ENCODE measurements around the gene COG5. TPM values are rescaled to one million over a fixed set of nuclear protein-coding genes. Genes with fewer than 3 reads are reported as not detected.

Gene COG5
- total and polyA plus RNA-seq, 9 of the 15 experiments (the other 6 are each of a cell fraction or from before 2014, with no cell fraction given), result 15.3 to 75.1 (median 56.4) TPM

DNA sequence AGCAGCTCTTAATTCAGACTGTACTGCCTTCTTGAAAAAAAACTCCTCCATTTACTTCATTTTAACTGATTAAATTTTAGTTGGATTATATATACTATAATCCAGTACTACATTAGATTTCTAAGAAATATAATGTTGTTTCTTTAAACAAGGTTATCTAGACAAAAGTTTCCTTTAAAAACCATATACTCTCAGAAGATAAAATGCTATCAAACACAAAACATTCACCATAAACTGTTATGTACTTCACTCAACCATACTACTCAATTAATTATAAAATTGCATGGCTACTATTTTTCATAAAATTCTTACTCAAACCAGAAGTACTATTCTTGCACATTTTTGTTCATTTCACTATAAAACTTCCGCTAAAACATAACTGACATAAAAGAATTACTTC, 81.1 kb downstream of the COG5 start (continued):
- TF ChIP-seq KDM5B (IDR thresholded peaks at IDR 0.05; ENCODE audit: insufficient replicate concordance, low read depth, low read length) (no peak), GATA2 (CRISPR knock-in tag; IDR thresholded peaks at IDR 0.05) (no peak), MYC (IDR thresholded peaks at IDR 0.05; ENCODE audit: low read depth, low read length) (no peak), MYC (CRISPR knock-in tag; IDR thresholded peaks at IDR 0.05; ENCODE audit: borderline replicate concordance, low read depth) (no peak), SETDB1 (IDR thresholded peaks at IDR 0.05; ENCODE audit: low read length) (no peak), EWSR1 (IDR thresholded peaks at IDR 0.05; ENCODE audit: borderline replicate concordance, low read depth, partially characterized antibody) (no peak), KHSRP (IDR thresholded peaks at IDR 0.05) (no peak)
- TF ChIP-seq, protein P1, sequence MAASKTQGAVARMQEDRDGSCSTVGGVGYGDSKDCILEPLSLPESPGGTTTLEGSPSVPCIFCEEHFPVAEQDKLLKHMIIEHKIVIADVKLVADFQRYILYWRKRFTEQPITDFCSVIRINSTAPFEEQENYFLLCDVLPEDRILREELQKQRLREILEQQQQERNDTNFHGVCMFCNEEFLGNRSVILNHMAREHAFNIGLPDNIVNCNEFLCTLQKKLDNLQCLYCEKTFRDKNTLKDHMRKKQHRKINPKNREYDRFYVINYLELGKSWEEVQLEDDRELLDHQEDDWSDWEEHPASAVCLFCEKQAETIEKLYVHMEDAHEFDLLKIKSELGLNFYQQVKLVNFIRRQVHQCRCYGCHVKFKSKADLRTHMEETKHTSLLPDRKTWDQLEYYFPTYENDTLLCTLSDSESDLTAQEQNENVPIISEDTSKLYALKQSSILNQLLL (CRISPR knock-in tag; IDR thresholded peaks at IDR 0.05; ENCODE audit: borderline replicate concordance), result no peak
- TF ChIP-seq, protein P2, sequence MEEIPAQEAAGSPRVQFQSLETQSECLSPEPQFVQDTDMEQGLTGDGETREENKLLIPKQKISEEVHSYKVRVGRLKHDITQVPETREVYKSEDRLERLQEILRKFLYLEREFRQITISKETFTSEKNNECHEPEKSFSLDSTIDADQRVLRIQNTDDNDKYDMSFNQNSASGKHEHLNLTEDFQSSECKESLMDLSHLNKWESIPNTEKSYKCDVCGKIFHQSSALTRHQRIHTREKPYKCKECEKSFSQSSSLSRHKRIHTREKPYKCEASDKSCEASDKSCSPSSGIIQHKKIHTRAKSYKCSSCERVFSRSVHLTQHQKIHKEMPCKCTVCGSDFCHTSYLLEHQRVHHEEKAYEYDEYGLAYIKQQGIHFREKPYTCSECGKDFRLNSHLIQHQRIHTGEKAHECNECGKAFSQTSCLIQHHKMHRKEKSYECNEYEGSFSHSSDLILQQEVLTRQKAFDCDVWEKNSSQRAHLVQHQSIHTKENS (CRISPR knock-in tag; IDR thresholded peaks at IDR 0.05), result no peak
